ENCODE data around the gene HARBI1. TPM values are rescaled to one million over a fixed set of nuclear protein-coding genes. Genes with fewer than 3 reads are reported as not detected.

HARBI1 gene, protein sequence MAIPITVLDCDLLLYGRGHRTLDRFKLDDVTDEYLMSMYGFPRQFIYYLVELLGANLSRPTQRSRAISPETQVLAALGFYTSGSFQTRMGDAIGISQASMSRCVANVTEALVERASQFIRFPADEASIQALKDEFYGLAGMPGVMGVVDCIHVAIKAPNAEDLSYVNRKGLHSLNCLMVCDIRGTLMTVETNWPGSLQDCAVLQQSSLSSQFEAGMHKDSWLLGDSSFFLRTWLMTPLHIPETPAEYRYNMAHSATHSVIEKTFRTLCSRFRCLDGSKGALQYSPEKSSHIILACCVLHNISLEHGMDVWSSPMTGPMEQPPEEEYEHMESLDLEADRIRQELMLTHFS
- total RNA-seq = 5.0 and 6.6 TPM in 2 replicates

DNA sequence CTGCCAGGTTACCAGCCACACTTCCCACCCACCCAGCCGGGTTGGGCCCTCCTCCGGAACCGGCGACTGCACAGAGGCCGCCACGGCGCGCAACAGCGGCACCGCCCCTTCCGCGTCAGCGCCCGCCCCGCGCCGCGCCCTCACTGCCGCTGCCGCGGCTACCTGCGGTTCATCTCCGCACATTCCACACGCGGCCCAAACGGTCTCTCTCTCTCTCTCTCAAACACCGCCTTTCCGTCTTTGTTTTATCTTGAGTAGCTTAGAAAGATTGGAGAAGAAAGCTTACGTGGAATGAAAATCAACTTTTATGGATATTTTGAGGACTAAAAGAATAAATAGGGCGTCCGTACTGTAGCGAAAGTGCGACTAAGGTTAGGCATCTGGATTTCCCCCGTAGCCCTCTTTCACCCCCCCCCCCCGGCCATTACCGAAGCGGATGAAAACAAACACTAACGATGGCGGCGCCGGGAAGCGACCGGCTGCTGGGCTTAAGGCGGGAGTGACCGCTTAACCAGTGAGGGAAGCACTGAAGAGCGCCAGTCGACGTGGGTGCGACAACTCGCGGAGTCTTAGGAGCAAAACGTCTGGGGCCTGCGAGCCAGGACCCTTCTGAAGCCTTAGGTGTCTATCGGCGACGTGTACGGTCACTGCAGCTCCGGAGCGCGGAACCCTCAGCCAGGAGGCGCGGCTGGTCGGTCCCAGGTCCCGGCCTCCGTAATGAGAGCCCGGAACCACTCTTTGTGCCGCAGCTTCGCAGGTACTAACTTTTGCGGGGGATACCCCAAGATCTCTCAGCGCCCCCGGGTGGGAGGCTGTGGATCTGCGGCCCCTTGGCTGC lies at the start of gene HARBI1, which contains the start of gene ATG13:
HARBI1 (minus strand) TSS at position 94 of the 838 bp plus-strand sequence. CDS start 990 bp downstream, outside the sequence.
ATG13 (plus strand) TSS at position 420 of the 838 bp plus-strand sequence. CDS start 26,739 bp downstream, outside the sequence.

DNA sequence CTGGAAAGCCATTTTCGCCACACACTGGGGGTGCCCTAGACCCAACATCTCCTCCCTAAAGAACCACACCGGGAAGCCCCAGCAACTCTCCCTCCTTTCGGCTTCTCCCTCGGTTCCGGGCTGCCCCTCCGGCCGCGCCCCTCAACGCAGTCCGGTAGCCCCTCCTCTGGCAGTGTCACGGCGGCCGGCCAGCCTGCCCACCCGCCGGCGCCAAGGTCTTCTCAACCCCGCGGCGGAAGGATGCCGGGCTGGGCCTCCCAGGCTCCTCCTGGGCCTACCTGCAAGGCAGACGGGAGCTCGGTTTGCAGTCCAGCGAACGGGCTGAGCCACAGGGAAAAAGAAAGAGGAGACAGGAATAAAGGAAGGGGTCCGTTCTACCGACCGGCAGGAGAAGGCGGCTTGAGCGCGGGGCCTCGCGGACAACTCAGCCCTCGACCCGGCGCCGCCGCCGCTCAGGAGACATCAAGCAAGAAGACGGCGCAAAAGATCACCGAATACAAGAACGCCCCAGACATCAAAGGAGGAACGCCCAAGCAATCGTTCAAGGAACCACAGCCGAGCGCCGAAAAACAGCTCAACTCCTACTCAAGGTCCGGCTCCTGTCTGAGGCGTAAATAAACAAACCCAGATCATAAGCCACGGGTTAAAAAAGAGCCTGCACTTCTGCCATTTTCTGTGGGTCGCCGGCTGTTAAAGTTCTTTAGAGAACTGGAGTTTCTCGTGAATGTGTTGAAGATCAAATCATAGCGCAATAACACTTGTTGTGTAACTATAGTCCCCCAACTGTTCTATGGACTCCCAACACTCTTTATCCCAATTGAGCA lies 23.3 kb downstream of the HARBI1 start, which contains the start of gene AMBRA1:
AMBRA1 (minus strand) TSS at position 474 of the 824 bp plus-strand sequence. CDS start 45,643 bp downstream, outside the sequence.

Other genes starting within 250 kb of the HARBI1 start
- gene MDK, start 235.6 kb downstream of the HARBI1 start, total RNA-seq = 18.9 and 33.1 TPM in 2 replicates
- not detected in 2 replicates for gene CHRM4, start 225.5 kb downstream of the HARBI1 start, total RNA-seq
- gene AMBRA1, start 23.2 kb downstream of the HARBI1 start, total RNA-seq = 13.2 and 18.3 TPM in 2 replicates
- gene ATG13, start 326 bp upstream of the HARBI1 start, total RNA-seq = 75.1 and 75.2 TPM in 2 replicates
- gene ARHGAP1, start 83.4 kb upstream of the HARBI1 start, total RNA-seq = 21.9 and 33.9 TPM in 2 replicates
- gene ZNF408, start 83.8 kb upstream of the HARBI1 start, total RNA-seq = 6.0 and 8.5 TPM in 2 replicates
- gene F2, start 102.0 kb upstream of the HARBI1 start, total RNA-seq = 0.14 and 0.18 TPM in 2 replicates
- 46.4 and 53.5 TPM in 2 replicates for gene CKAP5, start 229.1 kb upstream of the HARBI1 start, total RNA-seq

Data from smooth muscle cell of bladder (primary cell).